ENCODE data around the gene PRKAB2.
"Not testable (repeated sequence)": the region's sequence is repeated elsewhere in the genome, so short reads cannot be mapped to it uniquely, and the experiment has no call there.

PRKAB2 gene

GRCh38 chr1:147109041-147109440 lies 63.2 kb downstream of the PRKAB2 start:
- peak in 1 of 5 experiments; percentile 2 for DNase-seq

- not testable (repeated sequence) for DNase-seq
Observed at GRCh38 chr1:147106407-147106881, 65.8 kb downstream of the PRKAB2 start.

GRCh38 chr1:147105909-147106308 lies 66.4 kb downstream of the PRKAB2 start:
- no peak for DNase-seq
